Measurements from ENCODE around the gene TIMM50.

The TIMM50 gene

GRCh38 chr19:39539165-39539517, 58.5 kb downstream of the TIMM50 start:
- DNase-seq: no peak

- peak; percentile 78 for DNase-seq
Measured at GRCh38 chr19:39539518-39540332, 59.1 kb downstream of the TIMM50 start, which contains the start of gene EID2. EID2 (minus strand) TSS chr19:39540161; CDS start chr19:39540079, 82 bp downstream.

GRCh38 chr19:39540333-39540673, 59.7 kb downstream of the TIMM50 start:
- DNase-seq: no peak

Measured in NCI-H524 treated with DMSO at 0.1 percent for 48 hours (cell line).